ENCODE data around the gene RPUSD4. TPM values are rescaled to one million over a fixed set of nuclear protein-coding genes. Genes with fewer than 3 reads are reported as not detected.

The RPUSD4 gene
- total RNA-seq, 1 experiment from 2014 or later: 27.6 TPM

- no peak for DNase-seq (ENCODE audit: extremely low read depth, low read depth)
These were observed 26.0 kb downstream of the RPUSD4 start for GRCh38 chr11:126185259-126186024.

- DNase-seq (ENCODE audit: extremely low read depth, low read depth): no peak
These were observed 28.5 kb downstream of the RPUSD4 start for GRCh38 chr11:126182787-126183445.

GRCh38 chr11:126181939-126182730 is 29.3 kb downstream of the RPUSD4 start:
- DNase-seq (ENCODE audit: extremely low read depth, low read depth): no peak

- no peak for DNase-seq (ENCODE audit: extremely low read depth, low read depth)
These were observed 34.5 kb downstream of the RPUSD4 start for GRCh38 chr11:126176853-126177470.

- DNase-seq (ENCODE audit: extremely low read depth, low read depth): no peak
These were observed 36.1 kb downstream of the RPUSD4 start for GRCh38 chr11:126175393-126175792.

GRCh38 chr11:126174816-126175215 is 36.6 kb downstream of the RPUSD4 start:
- DNase-seq (ENCODE audit: extremely low read depth, low read depth): no peak

GRCh38 chr11:126173257-126173656 is 38.2 kb downstream of the RPUSD4 start:
- no peak for DNase-seq (ENCODE audit: extremely low read depth, low read depth)

GRCh38 chr11:126172596-126173038 is 38.8 kb downstream of the RPUSD4 start:
- no peak for DNase-seq (ENCODE audit: extremely low read depth, low read depth)

- DNase-seq (ENCODE audit: extremely low read depth, low read depth): no peak
These were observed 42.2 kb downstream of the RPUSD4 start for GRCh38 chr11:126169291-126169690.

GRCh38 chr11:126167488-126167887 is 44.0 kb downstream of the RPUSD4 start:
- DNase-seq (ENCODE audit: extremely low read depth, low read depth): no peak

- DNase-seq (ENCODE audit: extremely low read depth, low read depth): no peak
These were observed 45.0 kb downstream of the RPUSD4 start for GRCh38 chr11:126166413-126166812.

- no peak for DNase-seq (ENCODE audit: extremely low read depth, low read depth)
These were observed 45.7 kb downstream of the RPUSD4 start for GRCh38 chr11:126165757-126166156.

- no peak for DNase-seq (ENCODE audit: extremely low read depth, low read depth)
These were observed 46.1 kb downstream of the RPUSD4 start for GRCh38 chr11:126165311-126165720.

GRCh38 chr11:126164781-126165180 is 46.7 kb downstream of the RPUSD4 start:
- DNase-seq (ENCODE audit: extremely low read depth, low read depth): no peak

- no peak for DNase-seq (ENCODE audit: extremely low read depth, low read depth)
These were observed 47.7 kb downstream of the RPUSD4 start for GRCh38 chr11:126163779-126164178.

- no peak for DNase-seq (ENCODE audit: extremely low read depth, low read depth)
These were observed 48.3 kb downstream of the RPUSD4 start for GRCh38 chr11:126163074-126163700.

GRCh38 chr11:126162306-126163030 is 49.0 kb downstream of the RPUSD4 start:
- no peak for DNase-seq (ENCODE audit: extremely low read depth, low read depth)

GRCh38 chr11:126161023-126161391 is 50.4 kb downstream of the RPUSD4 start:
- no peak for DNase-seq (ENCODE audit: extremely low read depth, low read depth)

GRCh38 chr11:126160345-126161022 is 51.0 kb downstream of the RPUSD4 start:
- no peak for DNase-seq (ENCODE audit: extremely low read depth, low read depth)

Data from NCI-H460 (cell line).